ENCODE measurements around the gene COLEC12. TPM values are rescaled to one million over a fixed set of nuclear protein-coding genes. Genes with fewer than 3 reads are reported as not detected.

The COLEC12 gene
- total RNA-seq, 5 donors from 2014 or later (not counting 1 experiment from before 2014, with no cell fraction given) = 0.07 to 0.32 TPM; not detected in 3

- no peaks in the 10 kb centered on the region for H3K4me1 Mint-ChIP-seq
- ChIA-PET CTCF (no interaction called here), POLR2A (no interaction called here)
- Histone ChIP-seq H3K9me3 (no peaks in the 10 kb centered on the region), H3K36me3 (ENCODE audit: control insufficient read depth in 2 of 2, extremely low read depth in 1 of 2, insufficient read depth in 1 of 2, low read length in 1 of 2) (no peaks in the 10 kb centered on the region), H3K4me3 (ENCODE audit: control insufficient read depth in 1 of 2, extremely low read depth in 1 of 2, low read length in 1 of 2) (no peak overlapping the region), H3K27me3 (replicated peaks in 1 of 2; ENCODE audit: control insufficient read depth in 2 of 2, extremely low read depth in 1 of 2, insufficient read depth in 2 of 2, low read length in 1 of 2) (peaks cover 0 to 6% of the 10 kb centered on the region in 2 experiments), H3K27ac (ENCODE audit: low read length) (no peak overlapping the region), H3K4me1 (ENCODE audit: control insufficient read depth in 1 of 2, extremely low read depth in 1 of 2, insufficient read depth in 2 of 2, low read length in 2 of 2) (no peaks in the 10 kb centered on the region)
- H3K9me3 Mint-ChIP-seq = no peaks in the 10 kb centered on the region
- H3K36me3 Mint-ChIP-seq = no peaks in the 10 kb centered on the region
- H3K27ac Mint-ChIP-seq = no peak overlapping the region
- WGBS (ENCODE audit: insufficient coverage) = no CpG with 5 or more reads among the region's 5 CpGs
- DNase-seq (no peak), ATAC-seq (replicated peaks in 1 of 4) (no peak)
- peaks cover 12 to 13% of the 10 kb centered on the region in 2 donors for H3K27me3 Mint-ChIP-seq
- H3K4me3 Mint-ChIP-seq = no peak overlapping the region
These were observed 29.6 kb downstream of the COLEC12 start for GRCh38 chr18:470661-471501.

- Histone ChIP-seq H3K4me1 (ENCODE audit: control insufficient read depth in 1 of 2, extremely low read depth in 1 of 2, insufficient read depth in 2 of 2, low read length in 2 of 2) (no peaks in the 10 kb centered on the region), H3K9me3 (no peaks in the 10 kb centered on the region), H3K36me3 (ENCODE audit: control insufficient read depth in 2 of 2, extremely low read depth in 1 of 2, insufficient read depth in 1 of 2, low read length in 1 of 2) (no peaks in the 10 kb centered on the region), H3K27me3 (replicated peaks in 1 of 2; ENCODE audit: control insufficient read depth in 2 of 2, extremely low read depth in 1 of 2, insufficient read depth in 2 of 2, low read length in 1 of 2) (peaks cover 0 to 8% of the 10 kb centered on the region in 2 experiments), H3K27ac (ENCODE audit: low read length) (no peak overlapping the region), H3K4me3 (ENCODE audit: control insufficient read depth in 1 of 2, extremely low read depth in 1 of 2, low read length in 1 of 2) (no peak overlapping the region)
- Mint-ChIP-seq H3K4me3 (no peak overlapping the region), H3K9me3 (no peaks in the 10 kb centered on the region), H3K4me1 (no peaks in the 10 kb centered on the region), H3K27me3 (peaks cover 17 to 18% of the 10 kb centered on the region in 2 donors), H3K36me3 (no peaks in the 10 kb centered on the region), H3K27ac (no peak overlapping the region)
- WGBS (ENCODE audit: insufficient coverage) = 70% methylated on average over 4 of the region's 13 CpGs
- POLR2A ChIA-PET = no interaction called here
- ATAC-seq (replicated peaks in 1 of 4) (no peak), DNase-seq (no peak)
- CTCF ChIA-PET = no interaction called here
These were observed 31.3 kb downstream of the COLEC12 start for GRCh38 chr18:468955-469790.

GRCh38 chr18:463827-464541 is 36.5 kb downstream of the COLEC12 start:
- H3K27me3 Mint-ChIP-seq = peaks cover 31 to 38% of the 10 kb centered on the region in 2 donors
- Histone ChIP-seq H3K36me3 (ENCODE audit: control insufficient read depth in 2 of 2, extremely low read depth in 1 of 2, insufficient read depth in 1 of 2, low read length in 1 of 2) (no peaks in the 10 kb centered on the region), H3K9me3 (no peaks in the 10 kb centered on the region), H3K4me1 (ENCODE audit: control insufficient read depth in 1 of 2, extremely low read depth in 1 of 2, insufficient read depth in 2 of 2, low read length in 2 of 2) (no peaks in the 10 kb centered on the region), H3K27me3 (replicated peaks in 1 of 2; ENCODE audit: control insufficient read depth in 2 of 2, extremely low read depth in 1 of 2, insufficient read depth in 2 of 2, low read length in 1 of 2) (peaks cover 0 to 12% of the 10 kb centered on the region in 2 experiments), H3K27ac (ENCODE audit: low read length) (no peak overlapping the region), H3K4me3 (ENCODE audit: control insufficient read depth in 1 of 2, extremely low read depth in 1 of 2, low read length in 1 of 2) (no peak overlapping the region)
- H3K4me1 Mint-ChIP-seq = no peaks in the 10 kb centered on the region
- ATAC-seq (replicated peaks in 1 of 4) (no peak), DNase-seq (peak in 1 of 35 experiments; percentile 14)
- H3K4me3 Mint-ChIP-seq = no peak overlapping the region
- CTCF ChIA-PET = no interaction called here
- 35% methylated on average over 9 of the region's 12 CpGs for WGBS (ENCODE audit: insufficient coverage)
- H3K9me3 Mint-ChIP-seq = peaks cover 0 to 9% (median 0%) of the 10 kb centered on the region in 3 donors
- POLR2A ChIA-PET = no interaction called here
- no peak overlapping the region for H3K27ac Mint-ChIP-seq
- H3K36me3 Mint-ChIP-seq = no peaks in the 10 kb centered on the region

- no peak overlapping the region for H3K27ac Mint-ChIP-seq
- H3K27me3 Mint-ChIP-seq = peaks cover 30 to 41% of the 10 kb centered on the region in 2 donors
- DNase-seq (no peak), ATAC-seq (replicated peaks in 1 of 4) (no peak)
- peaks cover 0 to 9% (median 0%) of the 10 kb centered on the region in 3 donors for H3K9me3 Mint-ChIP-seq
- H3K36me3 Mint-ChIP-seq = no peaks in the 10 kb centered on the region
- 79% methylated on average over 11 of the region's 11 CpGs for WGBS (ENCODE audit: insufficient coverage)
- ChIA-PET CTCF (no interaction called here), POLR2A (no interaction called here)
- no peaks in the 10 kb centered on the region for H3K36me3 ChIP-seq (ENCODE audit: control insufficient read depth in 2 of 2, extremely low read depth in 1 of 2, insufficient read depth in 1 of 2, low read length in 1 of 2)
- H3K4me3 Mint-ChIP-seq = no peak overlapping the region
- H3K4me1 Mint-ChIP-seq = no peaks in the 10 kb centered on the region
- H3K27me3 ChIP-seq (replicated peaks in 1 of 2; ENCODE audit: control insufficient read depth in 2 of 2, extremely low read depth in 1 of 2, insufficient read depth in 2 of 2, low read length in 1 of 2) = peaks cover 0 to 12% of the 10 kb centered on the region in 2 experiments
- no peak overlapping the region for H3K27ac ChIP-seq (ENCODE audit: low read length)
- no peaks in the 10 kb centered on the region for H3K9me3 ChIP-seq
- H3K4me1 ChIP-seq (ENCODE audit: control insufficient read depth in 1 of 2, extremely low read depth in 1 of 2, insufficient read depth in 2 of 2, low read length in 2 of 2) = no peaks in the 10 kb centered on the region
- no peak overlapping the region for H3K4me3 ChIP-seq (ENCODE audit: control insufficient read depth in 1 of 2, extremely low read depth in 1 of 2, low read length in 1 of 2)
These were observed 37.1 kb downstream of the COLEC12 start for GRCh38 chr18:463403-463802.

- no peak overlapping the region for H3K4me3 ChIP-seq (ENCODE audit: control insufficient read depth in 1 of 2, extremely low read depth in 1 of 2, low read length in 1 of 2)
- no peak overlapping the region for H3K27ac Mint-ChIP-seq
- no CpG with 5 or more reads among the region's 2 CpGs for WGBS (ENCODE audit: insufficient coverage)
- peaks cover 0 to 9% (median 0%) of the 10 kb centered on the region in 3 donors for H3K9me3 Mint-ChIP-seq
- CTCF ChIA-PET = no interaction called here
- no peak overlapping the region for H3K27ac ChIP-seq (ENCODE audit: low read length)
- POLR2A ChIA-PET = no interaction called here
- ATAC-seq (replicated peaks in 1 of 4) = no peak
- H3K27me3 Mint-ChIP-seq = peaks cover 35 to 44% of the 10 kb centered on the region in 2 donors
- H3K4me3 Mint-ChIP-seq = no peak overlapping the region
- no peaks in the 10 kb centered on the region for H3K4me1 Mint-ChIP-seq
- no peak for DNase-seq
- H3K4me1 ChIP-seq (ENCODE audit: control insufficient read depth in 1 of 2, extremely low read depth in 1 of 2, insufficient read depth in 2 of 2, low read length in 2 of 2) = no peaks in the 10 kb centered on the region
- H3K27me3 ChIP-seq (replicated peaks in 1 of 2; ENCODE audit: control insufficient read depth in 2 of 2, extremely low read depth in 1 of 2, insufficient read depth in 2 of 2, low read length in 1 of 2) = peaks cover 0 to 16% of the 10 kb centered on the region in 2 experiments
- H3K36me3 Mint-ChIP-seq = no peaks in the 10 kb centered on the region
- H3K36me3 ChIP-seq (ENCODE audit: control insufficient read depth in 2 of 2, extremely low read depth in 1 of 2, insufficient read depth in 1 of 2, low read length in 1 of 2) = no peaks in the 10 kb centered on the region
- H3K9me3 ChIP-seq = no peaks in the 10 kb centered on the region
These were observed 38.7 kb downstream of the COLEC12 start for GRCh38 chr18:461762-462161.

GRCh38 chr18:460791-461190 is 39.7 kb downstream of the COLEC12 start:
- ChIA-PET CTCF (no interaction called here), POLR2A (no interaction called here)
- Mint-ChIP-seq H3K9me3 (peaks cover 0 to 9% (median 0%) of the 10 kb centered on the region in 3 donors), H3K27ac (no peak overlapping the region), H3K36me3 (no peaks in the 10 kb centered on the region), H3K27me3 (peaks cover 39 to 45% of the 10 kb centered on the region in 2 donors), H3K4me1 (no peaks in the 10 kb centered on the region), H3K4me3 (no peak overlapping the region)
- no peaks in the 10 kb centered on the region for H3K4me1 ChIP-seq (ENCODE audit: control insufficient read depth in 1 of 2, extremely low read depth in 1 of 2, insufficient read depth in 2 of 2, low read length in 2 of 2)
- 86% methylated on average over 4 of the region's 6 CpGs for WGBS (ENCODE audit: insufficient coverage)
- H3K9me3 ChIP-seq = no peaks in the 10 kb centered on the region
- H3K27ac ChIP-seq (ENCODE audit: low read length) = no peak overlapping the region
- DNase-seq = no peak
- no peak overlapping the region for H3K4me3 ChIP-seq (ENCODE audit: control insufficient read depth in 1 of 2, extremely low read depth in 1 of 2, low read length in 1 of 2)
- ATAC-seq (replicated peaks in 1 of 4) = no peak
- no peaks in the 10 kb centered on the region for H3K36me3 ChIP-seq (ENCODE audit: control insufficient read depth in 2 of 2, extremely low read depth in 1 of 2, insufficient read depth in 1 of 2, low read length in 1 of 2)
- H3K27me3 ChIP-seq (replicated peaks in 1 of 2; ENCODE audit: control insufficient read depth in 2 of 2, extremely low read depth in 1 of 2, insufficient read depth in 2 of 2, low read length in 1 of 2) = peaks cover 0 to 21% of the 10 kb centered on the region in 2 experiments
